Activated gamma-delta T cell treated with Interleukin-2 at 50 U/mL for 16 hours (primary cell): ENCODE measurements around the gene GPRIN2.
A peak's percentile ranks its signal among the peaks of the same experiment; 100 is the strongest.

ENCODE experiments used
- DNase-seq: peaks from one replicate; pipeline ENCODE4 v3.0.0-alpha.2; 2020

GPRIN2 gene

GRCh38 chr10:46547541-46548497 lies 8.6 kb downstream of the GPRIN2 start:
- peak; percentile 4 for DNase-seq

DNA sequence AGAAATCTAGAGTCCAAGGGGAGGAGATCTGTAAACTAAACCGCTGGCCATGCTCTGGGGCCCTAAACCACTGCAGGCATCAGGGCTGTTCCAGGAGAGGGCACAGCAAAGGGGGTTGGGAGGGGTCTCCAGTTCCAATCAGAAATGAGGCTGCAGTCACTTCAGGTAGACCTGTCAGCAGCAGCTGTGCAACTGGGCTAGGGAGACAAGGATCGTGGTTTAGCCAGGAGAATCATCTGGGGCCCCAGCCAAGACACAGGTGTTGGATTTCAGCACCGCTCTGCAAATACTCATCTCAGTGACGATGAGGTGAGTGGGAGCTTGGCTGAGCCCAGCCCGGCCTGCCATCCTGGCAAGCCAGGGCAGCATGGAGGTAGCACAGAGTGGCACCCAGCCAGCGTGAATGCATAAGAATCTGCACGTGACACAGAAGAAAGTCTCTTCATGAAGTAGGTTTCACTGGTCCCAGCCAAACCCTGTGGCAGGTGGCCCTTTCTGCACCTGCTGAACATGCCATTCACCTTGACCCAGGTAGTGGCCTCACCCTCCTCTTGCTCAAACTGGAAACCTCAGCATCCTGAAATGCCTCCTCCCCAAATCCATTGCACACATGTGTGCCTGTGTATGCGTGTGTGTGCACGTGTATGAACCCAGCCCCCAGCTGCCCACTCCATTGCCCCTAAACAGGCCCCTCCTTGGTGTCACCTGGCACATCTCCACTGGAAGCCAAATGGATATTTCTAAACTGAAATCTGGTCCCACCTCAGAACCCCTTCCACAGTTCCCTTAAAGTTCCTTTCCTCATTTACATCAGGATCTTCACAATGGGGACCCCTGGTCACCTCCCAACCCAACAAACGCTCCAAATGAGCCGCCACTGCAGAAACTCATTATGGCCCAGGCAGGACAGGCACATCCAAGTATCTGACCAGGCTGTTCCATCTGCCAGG lies 9.6 kb downstream of the GPRIN2 start:
- DNase-seq: peak; percentile 3

GRCh38 chr10:46545861-46546590 lies 10.4 kb downstream of the GPRIN2 start:
- DNase-seq: peak; percentile 2

GRCh38 chr10:46544989-46545791 lies 11.3 kb downstream of the GPRIN2 start:
- peak; percentile 2 for DNase-seq

DNA sequence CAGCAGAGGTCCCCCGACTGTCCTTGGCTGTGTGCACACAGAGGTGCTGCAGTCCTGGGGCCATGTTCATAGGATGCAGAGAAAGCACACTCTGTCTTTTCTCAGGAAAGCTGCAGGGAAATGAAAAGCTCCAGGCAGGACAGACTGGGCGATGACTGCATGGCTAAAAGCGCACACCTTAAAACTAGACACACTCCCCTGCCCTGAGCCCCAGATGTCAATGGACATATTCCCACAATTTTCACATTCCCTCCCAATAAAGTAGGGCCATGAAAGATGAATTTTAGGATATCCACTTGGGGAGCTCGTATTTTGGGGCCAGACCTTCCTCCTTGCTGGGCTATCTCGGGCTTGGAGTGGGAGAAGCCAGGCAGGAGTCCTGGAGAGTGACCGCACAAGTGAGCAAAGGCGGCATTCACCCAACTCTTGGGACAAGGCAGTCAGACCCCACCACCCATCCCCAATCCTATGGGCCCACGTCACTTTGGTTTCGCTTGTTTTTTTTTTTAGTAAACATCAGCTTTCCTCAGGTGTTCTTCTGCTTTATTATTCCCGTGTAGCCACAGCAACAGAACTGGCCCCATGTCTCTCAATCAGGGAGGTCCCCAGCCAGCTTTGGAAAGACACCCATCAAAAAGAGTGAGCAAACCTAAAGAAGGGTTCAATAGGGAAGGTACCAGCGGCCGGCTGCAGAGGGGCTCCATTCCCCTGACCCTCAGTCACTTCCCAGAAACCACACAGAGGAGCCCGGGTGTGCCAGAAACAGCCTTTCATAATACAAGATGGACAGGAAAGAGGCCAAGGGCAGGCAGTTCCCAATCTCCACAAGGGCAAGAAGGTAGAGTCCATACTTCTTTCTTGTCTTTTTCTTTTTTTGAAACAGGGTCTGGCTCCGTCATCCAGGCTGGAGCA lies 12.7 kb downstream of the GPRIN2 start:
- DNase-seq: peak; percentile 3

GRCh38 chr10:46542567-46543465 lies 13.6 kb downstream of the GPRIN2 start:
- peak; percentile 2 for DNase-seq

GRCh38 chr10:46541735-46542566 lies 14.5 kb downstream of the GPRIN2 start:
- DNase-seq: no peak

- DNase-seq: no peak
Observed at GRCh38 chr10:46541017-46541661, 15.3 kb downstream of the GPRIN2 start.

DNA sequence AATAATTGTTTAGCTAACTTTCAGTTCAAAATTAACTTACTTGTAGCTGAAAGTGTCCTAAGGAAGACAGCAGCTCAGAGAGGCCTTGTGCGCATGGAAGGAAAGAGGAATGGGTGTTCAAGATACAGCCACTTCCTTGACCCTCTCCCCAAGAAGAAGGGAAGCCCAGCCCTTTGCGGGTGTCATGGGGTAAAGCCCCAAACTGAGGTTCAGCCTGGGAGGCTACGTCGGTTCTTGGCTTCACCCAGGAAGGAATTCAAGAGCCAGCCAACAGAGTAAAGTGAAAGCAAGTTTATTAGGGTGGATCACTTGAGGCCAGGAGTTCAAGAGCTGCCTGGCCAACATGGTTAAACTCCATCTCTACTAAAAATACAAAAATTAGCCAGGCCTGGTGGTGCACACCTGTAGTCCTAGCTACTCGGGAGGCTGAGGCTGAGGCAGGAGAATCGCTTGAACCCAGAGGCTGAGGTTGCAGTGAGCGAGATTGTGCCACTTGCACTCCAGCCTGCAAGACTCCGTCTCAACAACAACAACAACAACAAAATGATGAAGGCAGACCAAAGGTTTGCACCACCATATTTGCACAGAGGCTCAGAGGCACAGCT lies 15.9 kb downstream of the GPRIN2 start:
- no peak for DNase-seq

- DNase-seq: no peak
Observed at GRCh38 chr10:46539596-46540411, 16.7 kb downstream of the GPRIN2 start.

DNA sequence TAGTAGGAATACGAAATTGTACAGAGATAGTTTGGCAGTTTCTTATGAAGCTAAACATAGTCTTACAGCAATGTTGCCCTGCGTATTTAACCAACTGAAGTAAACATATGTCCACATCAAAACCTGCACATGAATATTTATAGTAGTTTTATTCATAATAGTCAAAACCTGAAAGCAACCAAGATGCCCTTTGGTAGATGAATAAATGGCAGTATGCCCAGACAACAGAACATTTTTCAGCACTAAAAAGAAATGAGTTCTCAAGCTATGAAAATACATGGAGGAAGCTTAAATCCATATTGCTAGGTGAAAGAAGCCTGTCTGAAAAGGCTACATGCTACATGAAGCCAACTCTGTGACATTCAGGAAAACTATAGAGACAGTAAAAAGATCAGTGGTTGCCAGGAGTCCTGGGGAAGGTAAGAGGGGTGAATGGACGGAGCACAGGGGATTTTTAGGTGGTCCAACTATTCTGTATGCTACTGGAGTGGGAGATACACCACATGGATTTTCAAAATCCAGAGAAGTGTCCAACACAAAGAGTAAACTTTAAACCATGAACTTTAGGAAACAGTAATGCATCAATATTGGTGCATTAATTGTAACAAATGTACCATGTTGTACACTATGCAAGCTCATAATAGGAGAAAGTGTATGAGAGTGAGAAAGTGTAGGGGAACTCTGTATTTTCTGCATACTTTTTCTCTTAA lies 17.6 kb downstream of the GPRIN2 start:
- DNase-seq: no peak

- no peak for DNase-seq
Observed at GRCh38 chr10:46538155-46538554, 18.3 kb downstream of the GPRIN2 start.

GRCh38 chr10:46537309-46537708 lies 19.1 kb downstream of the GPRIN2 start:
- no peak for DNase-seq

DNA sequence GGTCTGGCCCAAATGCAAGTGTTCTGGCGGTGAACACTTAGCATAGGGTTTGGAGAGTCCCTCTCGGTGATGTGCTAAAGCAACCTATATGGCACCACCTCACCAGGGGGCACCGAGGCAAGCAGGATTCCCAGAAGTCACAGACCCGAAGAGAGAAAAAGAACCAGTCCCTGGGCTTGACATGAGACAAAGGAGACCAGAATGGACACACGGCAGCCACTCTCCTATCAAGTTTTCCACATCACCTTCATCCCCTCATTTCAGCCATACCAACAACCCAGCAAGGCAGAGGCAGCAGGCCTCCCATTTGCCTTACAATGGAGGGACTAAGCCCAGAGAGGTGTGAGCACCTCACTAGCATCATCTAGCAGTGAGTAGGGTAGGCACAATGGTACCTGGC lies 19.7 kb downstream of the GPRIN2 start:
- no peak for DNase-seq

- no peak for DNase-seq
Observed at GRCh38 chr10:46536171-46536570, 20.3 kb downstream of the GPRIN2 start.
